Progenitor cell of endocrine pancreas (in vitro differentiated cells): ENCODE results near the gene NT5C2. TPM values are rescaled to one million over a fixed set of nuclear protein-coding genes. Genes with fewer than 3 reads are reported as not detected.

Experiments
- DNase-seq: peaks from one replicate; pipeline ENCODE4 v3.0.0; 2021; ENCODE audit warnings: low spot score; ENCODE audit not compliant: unreplicated experiment
- H3K27ac Mint-ChIP-seq: 2 replicates; pipeline ENCODE4 v1.8.0; 2021; ENCODE audit warnings: mild to moderate bottlenecking, moderate library complexity, mixed read lengths
- H3K27me3 Mint-ChIP-seq: 2 replicates; pipeline ENCODE4 v1.8.0; 2021; ENCODE audit warnings: mixed read lengths
- H3K36me3 Mint-ChIP-seq: 2 replicates; pipeline ENCODE4 v1.8.0; 2022; ENCODE audit warnings: mixed read lengths; ENCODE audit not compliant: insufficient read depth
- H3K4me1 Mint-ChIP-seq: 2 replicates; pipeline ENCODE4 v1.8.0; 2021; ENCODE audit warnings: low read depth, mixed read lengths
- H3K4me3 Mint-ChIP-seq: 2 replicates; pipeline ENCODE4 v1.8.0; 2021; ENCODE audit warnings: low read depth, mild to moderate bottlenecking, moderate library complexity, mixed read lengths
- H3K9me3 Mint-ChIP-seq: 2 replicates; pipeline ENCODE4 v1.8.0; 2021; ENCODE audit warnings: low read depth, mixed read lengths
- total RNA-seq: library from RNA; stranded (reverse); gene quantifications from 2 replicates; pipeline ENCODE4 v1.2.1, GENCODE V29; 2021
- TF ChIP-seq, protein P1 (sequence below): fragments of 200-600 bp; sonication (generic); IDR thresholded peaks from one replicate; pipeline ENCODE4 v1.5.0; 2021; ENCODE audit warnings: antibody characterized with exemption, mild to moderate bottlenecking; ENCODE audit not compliant: unreplicated experiment

The NT5C2 gene
- total RNA-seq, 1 donor from 2014 or later = 131 TPM

DNA sequence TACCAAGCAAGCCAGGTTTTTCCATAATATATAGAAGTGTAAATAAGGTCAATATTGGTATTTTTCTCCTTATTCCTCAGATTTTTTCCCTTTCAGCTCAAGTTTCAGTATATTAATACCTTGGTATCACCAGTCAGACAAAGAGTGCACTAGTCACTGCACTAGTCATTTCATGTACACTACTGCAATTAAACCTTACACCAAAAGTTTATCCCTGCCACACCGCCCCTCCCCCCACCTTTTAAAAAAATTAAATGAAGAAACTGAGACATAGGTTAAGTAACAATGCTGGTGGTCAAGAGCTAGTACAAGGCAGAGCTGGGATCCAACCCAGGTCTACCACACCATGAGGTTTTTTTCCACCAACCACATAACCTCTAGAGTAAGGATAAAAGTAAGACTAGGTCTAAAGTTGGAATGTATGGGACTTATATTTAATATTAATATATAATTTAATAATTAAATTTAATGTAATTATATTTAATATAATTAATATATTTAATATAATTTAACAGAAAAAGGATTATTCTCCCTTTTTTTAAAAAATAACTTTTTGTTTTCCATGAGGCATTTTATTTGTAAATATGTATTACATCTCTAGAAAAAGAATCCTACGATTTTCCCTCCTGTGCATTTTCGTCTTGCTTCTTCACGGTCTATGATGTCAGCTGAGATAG, 68.5 kb downstream of the NT5C2 start:
- TF ChIP-seq, protein P1, sequence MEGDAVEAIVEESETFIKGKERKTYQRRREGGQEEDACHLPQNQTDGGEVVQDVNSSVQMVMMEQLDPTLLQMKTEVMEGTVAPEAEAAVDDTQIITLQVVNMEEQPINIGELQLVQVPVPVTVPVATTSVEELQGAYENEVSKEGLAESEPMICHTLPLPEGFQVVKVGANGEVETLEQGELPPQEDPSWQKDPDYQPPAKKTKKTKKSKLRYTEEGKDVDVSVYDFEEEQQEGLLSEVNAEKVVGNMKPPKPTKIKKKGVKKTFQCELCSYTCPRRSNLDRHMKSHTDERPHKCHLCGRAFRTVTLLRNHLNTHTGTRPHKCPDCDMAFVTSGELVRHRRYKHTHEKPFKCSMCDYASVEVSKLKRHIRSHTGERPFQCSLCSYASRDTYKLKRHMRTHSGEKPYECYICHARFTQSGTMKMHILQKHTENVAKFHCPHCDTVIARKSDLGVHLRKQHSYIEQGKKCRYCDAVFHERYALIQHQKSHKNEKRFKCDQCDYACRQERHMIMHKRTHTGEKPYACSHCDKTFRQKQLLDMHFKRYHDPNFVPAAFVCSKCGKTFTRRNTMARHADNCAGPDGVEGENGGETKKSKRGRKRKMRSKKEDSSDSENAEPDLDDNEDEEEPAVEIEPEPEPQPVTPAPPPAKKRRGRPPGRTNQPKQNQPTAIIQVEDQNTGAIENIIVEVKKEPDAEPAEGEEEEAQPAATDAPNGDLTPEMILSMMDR = no peak
- Mint-ChIP-seq H3K4me1 (peaks cover 5% of the 10 kb centered on the region), H3K4me3 (no peak overlapping the region), H3K36me3 (peaks cover 14% of the 10 kb centered on the region), H3K9me3 (no peaks in the 10 kb centered on the region), H3K27ac (peak overlapping the region; percentile 2), H3K27me3 (no peaks in the 10 kb centered on the region)
- no peak for DNase-seq

- no peak for DNase-seq
These were observed 69.6 kb downstream of the NT5C2 start for GRCh38 chr10:103123282-103124024.

GRCh38 chr10:103120977-103121735, 71.9 kb downstream of the NT5C2 start:
- no peak for DNase-seq
- peaks cover 5% of the 10 kb centered on the region for H3K4me1 Mint-ChIP-seq
- H3K9me3 Mint-ChIP-seq = no peaks in the 10 kb centered on the region
- no peak overlapping the region for H3K27ac Mint-ChIP-seq
- no peak overlapping the region for H3K4me3 Mint-ChIP-seq
- H3K36me3 Mint-ChIP-seq = peaks cover 7% of the 10 kb centered on the region
- H3K27me3 Mint-ChIP-seq = no peaks in the 10 kb centered on the region
- TF ChIP-seq, protein P1 = no peak

More at GRCh38 chr10:103123282-103124024, 69.6 kb downstream of the NT5C2 start:
- Mint-ChIP-seq H3K27me3 (no peaks in the 10 kb centered on the region), H3K4me3 (no peak overlapping the region), H3K27ac (no peak overlapping the region), H3K9me3 (no peaks in the 10 kb centered on the region), H3K4me1 (peaks cover 5% of the 10 kb centered on the region), H3K36me3 (peaks cover 14% of the 10 kb centered on the region)
- TF ChIP-seq, protein P1 = no peak

DNA sequence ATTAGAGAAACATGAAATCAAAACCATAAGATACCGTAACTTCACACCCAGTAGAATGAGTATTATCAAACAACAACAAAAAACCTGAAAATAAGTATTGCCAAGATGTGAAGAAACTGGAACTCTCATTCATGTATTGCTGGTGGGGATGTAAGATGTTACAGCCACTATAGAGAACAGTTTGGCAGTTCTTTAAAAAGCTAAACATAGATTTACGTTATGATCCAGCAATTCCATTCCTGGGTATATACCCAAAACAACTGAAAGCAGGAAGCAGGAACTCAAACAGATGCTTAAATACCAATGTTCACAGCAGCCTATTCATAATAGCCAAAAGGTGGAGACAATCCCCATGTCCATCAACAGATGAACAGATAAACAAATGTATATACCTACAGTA, 72.5 kb downstream of the NT5C2 start:
- no peaks in the 10 kb centered on the region for H3K27me3 Mint-ChIP-seq

More for the DNA sequence above, 72.5 kb downstream of the NT5C2 start:
- H3K27ac Mint-ChIP-seq = no peak overlapping the region
- no peak for DNase-seq
- no peaks in the 10 kb centered on the region for H3K4me1 Mint-ChIP-seq
- H3K9me3 Mint-ChIP-seq = no peaks in the 10 kb centered on the region
- no peak overlapping the region for H3K4me3 Mint-ChIP-seq
- TF ChIP-seq, protein P1 = no peak
- H3K36me3 Mint-ChIP-seq = peaks cover 3% of the 10 kb centered on the region
